LHCN-M2 (cell line): Measurements from ENCODE around the gene MAP3K7. TPM values are rescaled to one million over a fixed set of nuclear protein-coding genes. Genes with fewer than 3 reads are reported as not detected.

Source experiments
- DNase-seq: peaks from one replicate; pipeline ENCODE4 v3.0.0-alpha.2; 2012; ENCODE audit warnings: low read depth
- total RNA-seq: library from RNA; depleted of rRNA; stranded (reverse); fragments of >200 nt; gene quantifications from 2 replicates; pipeline ENCODE4 v1.2.3, GENCODE V29; 2014

The MAP3K7 gene
- total RNA-seq, 1 experiment from 2014 or later = 32.8 TPM

DNA sequence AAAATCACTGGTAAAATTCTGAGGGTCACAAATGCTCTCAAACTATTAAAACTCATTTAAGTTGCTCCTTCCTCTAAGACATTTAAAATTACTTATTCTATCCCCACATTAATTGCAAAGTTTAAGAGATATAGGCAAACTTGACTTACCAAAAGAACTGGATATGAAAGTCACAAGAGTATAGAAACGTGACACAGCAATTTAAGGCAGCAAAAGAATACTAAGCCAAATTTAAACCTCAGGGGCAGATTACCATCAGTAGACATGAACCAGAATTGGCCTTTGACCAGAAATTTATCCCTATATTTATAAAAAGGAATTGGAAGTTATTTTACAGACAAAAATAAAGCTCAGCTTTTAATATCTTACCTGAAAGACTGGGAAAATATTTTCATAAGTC, 56.0 kb downstream of the MAP3K7 start:
- no peak for DNase-seq

DNA sequence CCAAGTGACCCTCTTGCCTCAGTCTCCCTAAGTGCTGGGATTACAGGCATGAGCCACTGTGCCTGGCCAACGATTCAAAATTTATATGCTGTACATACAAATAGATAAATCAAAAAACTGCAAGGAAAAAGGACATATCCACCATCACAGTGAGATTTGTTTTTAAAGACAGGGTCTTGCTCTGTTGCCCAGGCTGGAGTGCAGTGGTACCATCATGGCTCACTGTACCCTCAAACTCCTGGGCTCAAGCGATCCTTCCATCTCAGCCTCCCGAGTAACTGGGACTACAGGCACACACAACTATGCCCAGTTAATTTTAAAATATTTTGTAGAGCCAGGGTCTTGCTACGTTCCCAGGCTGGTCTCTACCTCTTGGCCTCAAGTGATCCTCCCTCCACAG, 61.5 kb downstream of the MAP3K7 start:
- no peak for DNase-seq

DNA sequence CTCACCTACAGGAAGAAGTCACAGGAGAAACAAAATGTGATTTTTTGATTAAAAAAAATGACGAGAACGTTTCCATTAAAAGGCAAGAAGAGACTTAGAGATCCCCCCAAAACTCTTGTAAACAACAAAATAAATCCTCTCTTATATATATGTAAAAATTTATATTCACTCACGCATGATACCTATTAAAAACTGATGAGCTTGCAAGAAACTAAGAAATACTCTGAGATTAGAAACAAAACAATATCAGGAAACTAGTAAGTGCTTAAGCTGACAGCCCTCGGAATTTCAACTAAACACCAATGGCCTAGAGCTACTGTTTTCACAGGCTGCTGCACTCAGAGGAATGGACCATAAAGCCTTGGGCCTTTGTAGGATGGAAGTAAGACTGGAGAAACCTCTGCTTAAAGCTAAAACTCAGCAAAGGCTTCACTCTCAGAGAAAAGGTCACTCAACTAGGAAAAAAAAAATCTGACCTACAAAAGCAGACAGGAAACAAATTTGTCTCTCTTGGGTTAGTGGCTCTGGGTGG, 63.0 kb downstream of the MAP3K7 start:
- no peak for DNase-seq

DNA sequence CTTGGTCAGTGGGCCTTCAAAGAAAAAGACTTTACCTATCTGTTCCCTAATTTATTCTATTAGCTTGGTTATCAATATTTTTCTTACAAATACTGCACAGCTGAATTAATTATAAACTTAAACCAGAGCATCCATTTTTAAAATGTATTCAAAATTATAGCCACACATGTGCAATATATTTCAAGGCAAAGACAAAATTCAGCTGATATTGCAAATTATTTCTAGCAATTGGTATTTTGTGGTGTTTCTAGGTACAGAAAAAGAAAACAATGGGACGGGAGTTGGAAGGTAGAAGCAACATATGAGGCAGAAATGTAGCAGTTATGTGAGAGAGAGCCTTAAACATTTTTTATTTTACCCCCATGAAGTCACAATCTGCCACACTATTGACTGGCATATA, 64.9 kb downstream of the MAP3K7 start:
- no peak for DNase-seq

DNA sequence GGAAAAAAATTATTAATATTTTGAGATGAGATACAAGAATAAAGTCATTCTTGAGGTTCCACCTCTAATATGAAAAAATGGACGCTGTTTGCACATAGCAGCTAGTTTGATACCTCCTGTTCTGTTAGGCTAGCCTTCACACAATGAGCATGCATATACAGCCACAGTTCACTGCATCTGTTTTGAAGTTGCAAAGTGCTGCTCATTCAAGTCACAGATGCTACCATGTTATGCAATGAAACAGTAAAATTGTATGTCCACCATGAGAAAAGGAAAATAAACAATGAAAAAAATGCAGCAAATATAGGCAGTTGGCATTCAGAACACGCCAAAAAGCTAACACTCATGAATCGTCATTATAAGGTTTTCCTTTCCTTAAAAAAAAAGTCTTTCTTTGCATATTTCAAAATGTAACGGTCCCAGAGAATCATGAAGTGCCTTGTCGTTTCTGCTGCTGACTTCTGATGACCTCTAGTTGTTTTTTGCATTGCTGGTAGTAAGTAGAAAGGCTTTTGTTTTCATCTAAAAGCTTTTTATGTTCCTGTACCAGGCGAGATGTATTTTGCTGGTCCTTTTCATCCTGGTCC, 70.7 kb downstream of the MAP3K7 start:
- DNase-seq = no peak

DNA sequence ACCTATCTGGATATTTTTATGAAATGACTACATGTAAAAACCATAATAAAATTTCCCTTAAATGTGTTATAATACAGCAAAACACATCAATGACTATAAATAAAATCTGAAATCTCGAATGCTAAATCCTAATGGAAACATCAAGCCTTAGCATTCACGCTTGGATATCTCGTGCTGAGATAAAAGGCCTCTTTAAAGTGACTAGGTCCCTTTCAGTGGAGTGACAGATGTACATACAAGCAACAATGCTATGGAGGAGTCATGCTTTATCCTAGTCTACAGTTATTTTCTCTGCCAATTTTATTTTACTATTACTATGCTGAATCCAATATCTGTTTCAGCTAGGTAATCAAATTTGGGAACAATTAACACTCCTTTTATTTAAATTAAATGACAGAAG, 72.4 kb downstream of the MAP3K7 start:
- no peak for DNase-seq

DNA sequence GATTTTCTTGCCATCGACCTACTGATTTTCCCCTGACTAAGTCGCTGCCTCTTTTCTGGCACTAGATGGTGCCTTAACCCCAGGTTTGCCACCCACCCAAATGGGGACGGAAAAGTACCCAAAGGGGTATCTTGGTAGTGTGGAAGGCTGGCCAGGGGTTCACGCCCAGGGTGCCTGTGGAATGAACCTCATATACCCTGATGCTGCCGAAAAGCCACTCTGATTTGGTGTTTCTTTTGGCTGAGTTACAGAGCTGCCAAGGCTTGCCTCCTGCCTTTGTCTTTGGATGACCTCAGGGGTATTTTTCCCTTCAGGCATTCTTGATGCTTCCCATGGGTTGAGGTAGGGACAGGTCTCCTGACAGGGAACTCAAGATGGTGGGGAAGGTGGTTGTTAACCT, 78.1 kb downstream of the MAP3K7 start:
- no peak for DNase-seq

DNA sequence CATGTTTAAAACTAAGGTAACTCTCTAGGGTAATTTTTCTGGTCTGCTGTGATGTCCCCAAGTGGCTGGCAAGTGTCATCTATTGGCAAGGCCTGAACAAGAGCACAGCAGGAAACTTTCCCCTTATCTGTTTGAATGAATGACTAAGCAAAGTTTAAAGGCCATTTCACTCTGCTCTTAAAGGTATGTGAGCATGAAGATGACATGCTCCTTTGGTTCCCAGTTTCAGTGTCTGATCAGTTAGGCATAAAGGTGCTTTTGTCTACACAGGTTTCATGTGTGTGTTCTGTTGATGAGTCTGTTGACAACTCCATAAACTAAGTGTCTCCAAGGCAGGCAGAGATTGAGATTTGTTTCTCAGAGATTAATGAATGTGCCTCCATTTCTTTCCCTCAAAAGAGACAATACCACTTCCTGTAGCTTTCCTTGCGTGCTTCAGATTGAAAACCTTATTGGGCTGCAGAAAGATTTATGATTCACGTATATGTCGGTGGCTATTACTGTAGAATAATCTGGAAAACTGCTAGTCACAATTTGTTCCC, 83.9 kb downstream of the MAP3K7 start:
- no peak for DNase-seq

DNA sequence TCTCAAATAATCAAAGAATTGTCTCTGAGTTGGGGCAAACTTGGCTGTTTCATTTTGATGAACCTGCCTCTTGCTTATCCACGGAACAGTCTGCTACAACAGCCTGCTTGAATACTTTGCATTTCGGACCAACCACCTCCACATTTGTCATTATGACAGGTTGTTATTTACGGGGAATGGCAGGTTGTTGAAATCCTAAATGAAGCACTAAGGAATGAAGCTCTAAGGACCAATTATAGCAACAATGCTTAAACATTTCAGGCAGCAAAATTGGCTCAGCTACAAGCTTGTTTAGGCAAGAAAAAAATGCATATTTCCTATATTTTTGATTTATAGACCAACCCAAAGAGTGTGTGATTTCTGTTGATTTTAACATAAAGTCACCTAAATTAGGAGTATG, 84.5 kb downstream of the MAP3K7 start:
- DNase-seq = no peak

DNA sequence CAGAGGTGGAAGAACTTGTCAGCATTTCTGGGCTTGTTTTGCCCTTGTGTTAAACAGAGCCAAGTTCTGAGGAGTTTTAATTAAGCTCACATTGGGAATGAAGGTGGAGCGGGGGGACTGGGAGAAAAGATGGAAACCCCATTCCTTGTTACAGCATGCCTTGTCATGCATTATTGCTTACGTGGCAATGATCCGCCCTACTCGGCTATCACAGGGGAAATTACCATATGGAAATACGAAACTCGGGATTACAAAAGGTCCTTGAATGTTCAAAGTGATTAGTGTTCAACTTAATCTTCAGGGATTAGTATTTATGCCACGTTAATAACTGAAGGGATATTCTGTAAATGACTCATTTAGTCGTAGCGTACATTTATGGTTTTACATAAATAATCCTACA, 86.4 kb downstream of the MAP3K7 start:
- DNase-seq = no peak

DNA sequence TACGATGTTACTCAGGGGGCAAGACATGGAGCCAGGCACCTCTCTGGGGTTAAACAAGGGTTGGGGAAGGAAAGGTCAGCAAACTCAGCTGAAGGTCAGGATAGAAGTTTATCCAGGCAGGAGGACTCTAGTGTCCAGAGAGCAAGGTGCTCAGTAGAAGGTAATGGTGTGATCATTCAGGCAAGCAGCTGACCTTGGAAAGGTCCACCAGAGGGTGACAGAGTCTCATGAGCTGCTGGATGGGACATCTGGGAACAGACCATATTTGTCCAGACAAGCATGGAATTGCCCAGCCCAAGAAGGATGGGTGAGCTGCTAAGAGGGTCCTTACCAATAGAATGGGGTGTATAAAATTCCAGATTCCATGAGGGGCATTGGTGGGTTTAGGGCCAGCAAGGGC, 89.5 kb downstream of the MAP3K7 start:
- DNase-seq = no peak

DNA sequence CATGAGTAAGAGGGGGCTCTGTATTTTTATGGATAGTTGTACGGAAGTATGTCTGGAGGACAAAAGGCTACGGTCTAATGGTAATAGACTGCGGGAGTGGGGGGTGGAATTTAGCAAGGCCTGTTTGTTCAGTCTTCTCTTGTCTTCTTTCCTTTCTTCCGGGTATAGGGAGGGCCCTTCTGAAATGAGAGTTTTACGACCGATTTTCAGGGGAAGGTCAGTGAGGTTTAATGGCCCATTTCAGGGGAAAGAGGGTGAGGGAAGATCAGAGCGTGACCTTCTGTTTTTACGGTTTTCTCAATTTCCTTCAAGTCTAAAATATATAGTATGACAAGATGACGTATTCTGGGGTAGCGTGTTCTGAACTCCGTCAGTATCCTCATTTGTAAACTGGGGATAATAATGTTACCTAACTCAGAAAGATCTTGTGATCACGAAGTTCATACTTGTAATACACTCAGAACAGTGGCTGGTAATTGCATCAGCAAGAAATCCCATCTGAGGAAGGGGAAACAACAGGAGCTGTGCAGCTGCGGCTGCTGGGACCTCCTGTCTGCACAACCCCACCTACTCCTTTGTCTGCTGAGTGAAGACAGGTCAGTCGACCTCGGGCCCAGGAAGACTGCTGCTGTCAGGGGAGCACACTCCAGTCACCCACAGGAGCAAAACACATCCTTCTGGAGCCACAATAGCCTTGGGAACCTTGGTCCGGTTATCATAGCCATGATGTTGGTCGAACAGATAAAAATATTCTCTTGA, 90.4 kb downstream of the MAP3K7 start:
- DNase-seq = no peak

DNA sequence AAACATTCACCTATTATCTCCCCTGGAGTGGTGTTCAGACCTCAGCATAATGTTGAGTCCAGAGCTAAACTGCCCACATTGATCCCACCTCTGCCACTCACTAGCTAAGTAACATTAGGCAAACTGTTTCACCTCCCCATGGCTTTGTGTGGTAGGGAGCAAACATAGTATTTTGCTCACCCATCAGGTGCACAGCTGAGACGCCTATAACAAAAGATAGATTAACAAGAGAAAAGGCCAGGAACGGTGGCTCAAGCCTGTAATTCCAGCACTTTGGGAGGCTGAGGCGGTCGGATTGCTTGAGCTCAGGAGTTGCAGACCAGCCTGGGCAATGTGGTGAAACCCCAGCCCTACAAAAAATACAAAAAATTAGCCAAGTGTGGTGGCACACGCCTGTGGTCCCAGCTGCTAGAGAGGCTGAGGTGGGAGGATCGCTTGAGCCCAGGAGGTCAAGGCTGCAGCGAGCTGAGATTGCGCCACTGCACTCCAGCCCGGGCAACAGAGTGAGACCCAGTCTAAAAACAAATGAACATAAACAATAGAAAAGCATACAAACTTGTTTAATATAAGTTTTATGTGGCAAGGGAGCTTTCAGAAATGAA, 91.6 kb downstream of the MAP3K7 start:
- DNase-seq = no peak

DNA sequence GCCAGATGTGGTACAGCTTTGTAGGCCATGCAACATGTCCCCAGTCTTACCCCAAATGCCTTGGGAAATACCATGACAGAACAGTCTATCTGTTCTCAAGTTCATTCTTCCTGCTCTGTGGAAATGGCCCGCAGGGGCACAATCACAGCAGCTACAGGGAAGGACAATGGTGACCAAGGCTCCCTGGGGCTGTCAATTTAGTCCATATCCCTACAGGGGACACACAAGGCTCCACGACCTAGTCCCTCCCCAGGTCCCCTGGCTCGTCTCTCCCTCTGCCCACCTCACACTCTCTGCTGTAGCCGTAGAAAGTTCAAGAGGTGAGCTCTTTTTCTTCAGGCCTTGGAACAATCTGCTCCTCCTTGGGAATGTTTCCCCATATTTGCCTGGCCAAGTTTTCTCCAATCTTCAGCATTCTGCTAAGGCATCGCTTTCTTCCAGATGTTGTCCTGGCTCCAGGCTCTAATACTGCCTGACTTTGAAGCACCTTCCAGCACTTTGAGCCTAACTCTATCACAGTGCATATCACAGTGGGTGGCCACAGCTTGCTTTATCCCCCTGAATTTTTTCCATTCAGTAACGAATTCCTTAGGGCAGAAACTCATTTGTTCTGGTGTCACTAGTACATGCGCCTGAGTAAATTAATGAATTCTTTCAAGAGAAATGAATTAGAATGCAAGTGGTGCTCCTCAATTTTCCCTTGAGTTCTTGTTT, 92.6 kb downstream of the MAP3K7 start:
- no peak for DNase-seq

DNA sequence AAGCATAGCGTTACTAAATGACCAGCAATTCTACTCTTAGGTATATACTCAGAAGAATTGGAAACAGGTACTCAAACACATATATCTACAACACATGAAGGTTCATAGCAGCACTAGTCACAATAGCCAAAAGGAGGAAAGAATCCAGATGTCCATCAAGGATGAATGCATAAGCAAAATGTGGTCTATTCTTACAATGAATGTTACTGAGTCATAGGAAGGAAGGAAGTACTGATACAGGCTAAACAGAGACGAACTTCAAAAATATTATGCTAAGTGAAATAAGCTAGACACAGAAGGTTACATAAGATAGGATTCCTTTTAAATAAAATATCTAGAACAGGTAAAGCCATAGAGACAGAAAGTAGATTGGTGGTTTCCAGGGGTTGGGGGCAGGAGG, 93.5 kb downstream of the MAP3K7 start:
- peak; percentile 25 for DNase-seq

DNA sequence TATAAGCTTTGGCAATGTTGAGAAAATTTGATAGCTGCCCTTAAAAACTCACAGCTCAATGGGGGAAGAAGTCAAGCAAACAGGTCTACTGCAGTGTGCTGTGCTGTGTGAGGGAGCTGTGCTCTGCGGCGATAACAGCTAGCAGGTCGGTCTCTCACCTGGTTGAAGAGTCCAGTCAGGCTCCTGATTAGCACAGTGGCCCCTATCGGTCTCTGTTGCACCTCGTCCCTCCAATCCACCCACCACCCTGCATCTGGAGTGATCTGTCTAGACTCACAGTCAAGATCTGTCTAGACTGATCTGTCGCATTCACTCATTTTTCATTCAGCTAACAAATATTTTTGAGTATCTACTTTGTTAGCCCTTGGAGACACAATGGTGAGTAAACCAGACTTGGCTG, 94.1 kb downstream of the MAP3K7 start:
- no peak for DNase-seq

DNA sequence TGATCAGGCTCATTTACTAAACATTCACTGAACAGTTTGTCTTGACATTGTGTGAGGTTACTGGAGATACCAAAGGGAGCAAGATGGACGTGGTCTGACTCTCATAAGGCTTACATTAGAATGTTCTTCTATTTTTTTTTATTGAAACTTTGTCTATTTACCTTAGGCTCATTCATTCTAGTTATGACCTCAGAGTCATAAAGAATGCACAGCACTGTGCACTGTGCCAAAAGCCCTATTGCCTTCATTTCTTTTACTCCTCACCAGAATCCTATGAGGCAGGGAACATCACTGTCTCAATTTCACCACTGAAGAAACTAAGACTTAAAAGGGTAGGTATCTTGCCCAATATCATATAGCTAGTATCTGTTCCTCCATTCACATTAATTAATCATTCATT, 94.5 kb downstream of the MAP3K7 start:
- no peak for DNase-seq

DNA sequence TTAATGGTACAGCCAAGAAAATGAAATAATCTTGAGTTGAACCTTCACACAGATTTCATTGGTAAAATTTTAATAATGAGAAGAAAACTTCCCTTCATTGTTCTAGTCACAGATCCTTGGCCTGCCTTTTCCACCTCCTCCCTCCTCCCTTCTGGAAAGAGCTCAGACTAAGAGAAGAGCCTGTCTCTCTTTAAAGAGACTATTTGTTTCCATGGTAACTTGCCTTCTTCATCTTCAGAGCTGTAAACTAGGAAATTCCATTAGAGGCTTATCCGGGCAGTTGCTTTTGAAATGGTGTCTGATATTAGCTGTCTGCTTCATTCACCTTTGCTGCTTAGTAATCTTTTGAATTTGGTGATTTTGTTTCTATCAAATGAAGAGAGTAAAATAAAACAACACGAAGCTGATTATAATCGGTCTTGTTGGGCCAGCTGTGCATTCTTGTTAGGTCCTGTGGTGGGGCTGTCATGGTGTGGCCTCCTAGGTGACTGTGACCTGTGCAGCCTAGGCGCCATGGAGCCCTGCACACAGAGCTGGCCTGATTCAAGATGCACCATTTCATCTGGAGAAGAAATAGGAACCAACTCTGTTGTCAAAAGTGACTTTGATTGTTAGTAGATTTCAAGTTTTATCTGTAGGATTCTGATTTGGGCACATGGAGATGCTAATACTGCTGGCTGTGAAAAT, 96.7 kb downstream of the MAP3K7 start:
- DNase-seq = no peak

DNA sequence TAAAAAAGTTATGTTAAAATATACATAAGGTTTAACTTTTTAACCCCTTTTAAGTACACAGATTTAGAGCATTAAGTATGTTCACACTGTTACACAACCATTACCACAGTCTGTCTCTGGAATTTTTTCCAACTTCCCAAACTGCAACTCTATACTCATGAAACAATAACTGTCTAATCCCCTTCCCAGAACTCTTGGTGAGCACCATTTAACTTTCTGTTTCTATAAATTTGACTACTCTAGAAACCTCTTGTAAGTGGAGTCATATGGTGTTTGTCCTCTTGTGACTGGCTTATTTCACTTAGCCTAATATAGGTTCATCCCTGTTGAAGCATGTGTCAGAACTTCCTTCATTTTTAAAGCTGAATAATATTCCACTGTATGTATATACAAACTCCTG, 98.1 kb downstream of the MAP3K7 start:
- no peak for DNase-seq

DNA sequence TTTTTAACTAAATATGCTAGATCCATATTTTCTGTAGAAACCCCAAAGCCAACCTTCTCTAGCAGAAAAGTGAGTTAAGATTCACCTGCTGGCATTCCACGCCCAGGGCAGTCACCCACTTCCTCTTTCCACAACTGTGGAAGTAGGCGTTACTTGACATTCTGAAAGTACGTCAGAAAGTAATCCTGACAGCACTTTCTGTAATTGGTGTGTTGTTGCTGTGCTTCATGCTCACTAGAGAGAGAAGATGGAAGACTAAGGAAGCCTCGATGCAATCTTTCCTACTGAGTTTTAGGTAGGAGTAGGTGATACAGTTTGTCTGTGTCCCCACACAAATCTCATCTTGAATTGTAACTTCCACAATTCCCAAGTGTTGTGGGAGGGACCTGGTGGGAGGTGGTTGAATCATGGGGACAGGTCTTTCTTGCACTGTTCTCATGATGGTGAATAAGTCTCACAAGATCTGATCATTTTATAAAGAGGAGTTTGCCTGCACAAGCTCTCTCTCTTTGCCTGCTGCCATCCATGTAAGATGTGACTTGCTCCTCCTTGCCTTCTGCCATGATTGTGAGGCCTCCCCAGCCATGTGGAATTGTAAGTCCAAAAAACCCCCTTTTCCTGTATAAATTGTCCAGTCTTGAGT, 101.1 kb downstream of the MAP3K7 start:
- DNase-seq = no peak

DNA sequence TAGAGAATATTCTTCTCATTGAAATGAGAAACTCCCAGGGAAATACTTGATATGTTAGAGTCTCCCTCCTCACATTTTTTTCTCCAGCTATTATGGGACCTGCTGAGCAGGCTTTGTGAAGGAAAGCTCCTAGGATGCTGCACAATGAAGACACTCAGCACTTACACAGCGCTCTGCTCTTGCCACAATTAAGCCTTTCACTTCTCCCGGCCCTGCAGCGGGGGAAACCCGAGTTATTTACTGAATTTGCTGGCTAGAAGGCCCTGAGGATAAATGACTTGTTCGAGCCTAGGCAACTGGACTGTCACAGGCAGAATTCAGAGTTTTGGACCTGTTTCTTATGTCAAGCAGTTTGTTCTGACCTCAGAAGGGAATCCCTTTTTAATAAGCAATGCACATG, 102.0 kb downstream of the MAP3K7 start:
- DNase-seq = no peak
